H7 (cell line): ENCODE measurements around the gene FRMPD4. TPM values are rescaled to one million over a fixed set of nuclear protein-coding genes. Genes with fewer than 3 reads are reported as not detected.
"Not testable (repeated sequence)": the region's sequence is repeated elsewhere in the genome, so short reads cannot be mapped to it uniquely, and the experiment has no call there.

Source experiments
- DNase-seq: peaks from one replicate; pipeline ENCODE4 v3.0.0; 2012
- H3K27me3 ChIP-seq: 2 replicates; pipeline ENCODE4 v1.6.0; 2011; ENCODE audit warnings: mild to moderate bottlenecking, low read length; ENCODE audit not compliant: control insufficient read depth, insufficient read depth
- H3K36me3 ChIP-seq: replicated peaks from 2 replicates; pipeline ENCODE4 v1.5.1; 2011; ENCODE audit warnings: low read length; ENCODE audit not compliant: control insufficient read depth, insufficient read depth
- H3K4me3 ChIP-seq: 2 replicates; pipeline ENCODE4 v1.5.1; 2011; ENCODE audit warnings: low read depth, mild to moderate bottlenecking, control low read depth, low read length, moderate library complexity; ENCODE audit not compliant: insufficient read depth
- total RNA-seq: library from RNA; depleted of rRNA; stranded (reverse); fragments of >200 nt; shearing (Covaris generic); gene quantifications from 2 replicates; pipeline ENCODE4 v1.2.3, GENCODE V29; 2014

Gene FRMPD4
- total RNA-seq, 1 experiment from 2014 or later = 2.6 TPM

GRCh38 chrX:12159799-12160198 lies 21.5 kb downstream of the FRMPD4 start:
- DNase-seq = no peak
- no peaks in the 10 kb centered on the region for H3K27me3 ChIP-seq
- H3K36me3 ChIP-seq = no peaks in the 10 kb centered on the region
- no peak overlapping the region for H3K4me3 ChIP-seq

DNA sequence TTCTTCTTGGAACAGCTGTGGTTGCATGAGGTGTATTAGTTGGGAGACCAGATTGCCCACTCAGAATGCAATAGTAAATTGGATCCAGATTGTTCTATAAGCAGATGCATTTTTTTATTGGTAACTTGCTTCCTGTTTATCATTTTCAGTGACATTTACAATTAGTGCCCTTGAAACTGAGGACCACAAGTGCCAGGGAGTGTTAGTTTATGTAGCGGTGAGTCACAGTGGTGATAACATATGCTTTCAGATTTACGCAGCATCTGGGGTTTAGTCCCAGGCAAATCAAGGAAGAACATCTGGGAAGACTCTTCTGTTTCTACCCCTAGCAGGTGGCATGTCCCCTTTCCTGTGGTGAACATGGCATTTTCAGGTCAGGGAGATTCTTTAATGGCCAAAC lies 24.1 kb downstream of the FRMPD4 start:
- Histone ChIP-seq H3K36me3 (no peaks in the 10 kb centered on the region), H3K27me3 (no peaks in the 10 kb centered on the region), H3K4me3 (no peak overlapping the region)
- no peak for DNase-seq

DNA sequence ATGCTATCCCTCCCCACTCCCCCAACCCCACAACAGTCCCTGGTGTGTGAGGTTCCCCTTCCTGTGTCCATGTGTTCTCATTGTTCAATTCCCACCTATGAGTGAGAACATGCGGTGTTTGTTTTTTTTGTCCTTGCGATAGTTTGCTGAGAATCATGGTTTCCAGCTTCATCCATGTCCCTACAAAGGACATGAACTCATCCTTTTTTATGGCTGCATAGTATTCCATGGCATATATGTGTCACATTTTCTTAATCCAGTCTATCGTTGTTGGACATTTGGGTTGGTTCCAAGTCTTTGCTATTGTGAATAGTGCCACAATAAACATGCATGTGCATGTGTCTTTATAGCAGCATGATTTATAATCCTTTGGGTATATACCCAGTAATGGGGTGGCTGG lies 25.9 kb downstream of the FRMPD4 start:
- DNase-seq, H3K36me3 ChIP-seq, H3K27me3 ChIP-seq, H3K4me3 ChIP-seq: not testable (repeated sequence)

GRCh38 chrX:12170755-12171154 lies 32.5 kb downstream of the FRMPD4 start:
- Histone ChIP-seq H3K27me3 (no peaks in the 10 kb centered on the region; the same call in 1 of the 2 replicates), H3K4me3 (no peak overlapping the region), H3K36me3 (no peaks in the 10 kb centered on the region)
- no peak for DNase-seq

GRCh38 chrX:12174358-12174757 lies 36.1 kb downstream of the FRMPD4 start:
- DNase-seq = no peak
- Histone ChIP-seq H3K36me3 (no peaks in the 10 kb centered on the region), H3K27me3 (no peaks in the 10 kb centered on the region; the same call in 1 of the 2 replicates), H3K4me3 (no peak overlapping the region)

DNA sequence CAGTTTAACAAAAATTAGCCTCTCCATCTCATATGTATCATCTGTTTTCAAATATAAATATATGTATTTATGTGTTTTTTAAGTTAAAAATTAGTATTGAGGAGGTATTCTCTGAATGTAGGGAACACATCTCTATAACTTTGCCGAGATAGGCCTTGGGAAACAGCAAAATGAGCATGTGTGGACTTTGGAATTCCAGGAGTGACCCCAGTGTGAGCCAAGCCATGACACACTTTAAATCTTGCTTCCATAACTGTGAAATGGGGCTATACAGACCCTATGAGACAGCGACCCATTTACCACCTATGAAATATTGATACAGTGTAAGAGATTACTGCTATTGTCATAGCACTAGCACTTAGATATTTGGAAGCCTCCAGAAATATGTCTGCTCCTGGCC lies 58.8 kb downstream of the FRMPD4 start:
- DNase-seq = no peak
- Histone ChIP-seq H3K36me3 (no peaks in the 10 kb centered on the region), H3K27me3 (no peaks in the 10 kb centered on the region), H3K4me3 (no peak overlapping the region)

GRCh38 chrX:12206413-12206812 lies 68.1 kb downstream of the FRMPD4 start:
- H3K4me3 ChIP-seq = no peak overlapping the region
- H3K36me3 ChIP-seq = no peaks in the 10 kb centered on the region
- H3K27me3 ChIP-seq = no peaks in the 10 kb centered on the region
- no peak for DNase-seq

GRCh38 chrX:12210196-12210815 lies 72.0 kb downstream of the FRMPD4 start:
- Histone ChIP-seq H3K4me3 (no peak overlapping the region), H3K36me3 (no peaks in the 10 kb centered on the region), H3K27me3 (no peaks in the 10 kb centered on the region)
- no peak for DNase-seq

DNA sequence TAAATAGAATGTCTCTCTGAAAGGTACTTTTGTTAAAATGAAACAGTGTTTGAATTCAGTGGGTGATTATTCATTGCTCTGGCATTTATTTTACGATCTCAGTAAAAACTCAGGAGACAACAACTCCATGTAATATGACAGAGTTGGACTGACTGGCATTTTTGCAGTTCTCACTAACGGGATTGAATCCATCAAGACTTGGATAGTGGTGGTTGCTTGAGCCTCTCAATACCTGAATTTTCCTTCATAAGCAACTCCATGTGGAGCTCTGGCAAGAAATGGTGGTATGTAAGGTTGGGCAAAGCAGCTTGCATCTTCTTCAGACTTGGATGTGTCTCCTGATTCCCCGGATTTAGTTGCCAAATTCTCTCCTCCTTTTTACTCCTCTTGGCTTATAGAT lies 72.7 kb downstream of the FRMPD4 start:
- Histone ChIP-seq H3K36me3 (no peaks in the 10 kb centered on the region), H3K4me3 (no peak overlapping the region), H3K27me3 (no peaks in the 10 kb centered on the region)
- DNase-seq = no peak

GRCh38 chrX:12223650-12224049 lies 85.4 kb downstream of the FRMPD4 start:
- Histone ChIP-seq H3K36me3 (no peaks in the 10 kb centered on the region), H3K27me3 (no peaks in the 10 kb centered on the region), H3K4me3 (no peak overlapping the region)
- DNase-seq = no peak

- H3K4me3 ChIP-seq = no peak overlapping the region
- H3K36me3 ChIP-seq = no peaks in the 10 kb centered on the region
- H3K27me3 ChIP-seq = no peaks in the 10 kb centered on the region
- no peak for DNase-seq
Measured at GRCh38 chrX:12225107-12225506, 86.8 kb downstream of the FRMPD4 start.

- Histone ChIP-seq H3K27me3 (no peaks in the 10 kb centered on the region), H3K4me3 (no peak overlapping the region), H3K36me3 (no peaks in the 10 kb centered on the region)
- DNase-seq = no peak
Measured at GRCh38 chrX:12227412-12228041, 89.3 kb downstream of the FRMPD4 start.

GRCh38 chrX:12228862-12229261 lies 90.6 kb downstream of the FRMPD4 start:
- Histone ChIP-seq H3K36me3 (no peaks in the 10 kb centered on the region), H3K27me3 (no peaks in the 10 kb centered on the region), H3K4me3 (no peak overlapping the region)
- no peak for DNase-seq

- Histone ChIP-seq H3K36me3 (no peaks in the 10 kb centered on the region), H3K27me3 (no peaks in the 10 kb centered on the region), H3K4me3 (no peak overlapping the region)
- no peak for DNase-seq
Measured at GRCh38 chrX:12229986-12230385, 91.7 kb downstream of the FRMPD4 start.

- DNase-seq = no peak
- Histone ChIP-seq H3K27me3 (no peaks in the 10 kb centered on the region), H3K4me3 (no peak overlapping the region), H3K36me3 (no peaks in the 10 kb centered on the region)
Measured at GRCh38 chrX:12234534-12235329, 96.5 kb downstream of the FRMPD4 start.
